Heart left ventricle (tissue), 13 donors: Measurements from ENCODE around the gene VMP1.

Experiments used
- CTCF ChIP-seq, 12 donors: fragments of 200-600 bp; sonication (generic) in 4 of 12; IDR thresholded peaks; one replicate each; pipeline versions ENCODE4 v1.5.0 to v1.8.0; 2018 to 2022; ENCODE audit warnings: antibody characterized with exemption in 12 of 12, mild to moderate bottlenecking in 5 of 12
- POLR2A ChIP-seq, 2 donors: fragments of 450-650 bp; IDR thresholded peaks; one replicate each; pipeline ENCODE4 v1.6.1; 2017; ENCODE audit warnings: antibody characterized with exemption in 2 of 2, mild to moderate bottlenecking in 2 of 2, moderate library complexity in 2 of 2
- donor health status: ischemic (EF 13 %, LVEDD 7.1; RV severe dilation, severe dysfunction).
- donor health status: DM: no; HTN: yes; CAD: no.
- donor health status: DM: no; HTN: no; CAD: no.
- donor health status: ischemic (EF 25% LVEDD 6.9; RV normal size, moderate dysfunction).
- donor health status: ischemic (EF 25% LVEDD 5.7; RV mildly dilated, moderate dysfunction).
- donor health status: ischemic (EF 35%, LVEDD 5.7; RV mildly dilated, moderate dysfunction).
- donor health status: nonischemic (EF 11% LVEDD 7.7; RV severe dilation, severe dysfunction).
- donor health status: DM: yes; HTN: yes; CAD: no.
- donor health status: PGD.
- donor health status: ischemic (EF 29% LVEDD 5.4; RV normal size, mild dysfunction).
- donor health status: nonischemic (EF 23%, LVEDD 6.1; RV moderate dilation, normal function).

GRCh38 chr17:59830846-59831486 lies 123.5 kb downstream of the VMP1 start:
- TF ChIP-seq CTCF (IDR thresholded peaks at IDR 0.05), result no peak
- no peak for TF ChIP-seq POLR2A (IDR thresholded peaks at IDR 0.05)
